Measurements from ENCODE around the gene CENPX. TPM values are rescaled to one million over a fixed set of nuclear protein-coding genes. Genes with fewer than 3 reads are reported as not detected.

The CENPX gene
- total and polyA plus RNA-seq, 2 of the 13 experiments (the other 11 are each of a cell fraction or from before 2014, with no cell fraction given): 92.7 to 170 TPM

DNA sequence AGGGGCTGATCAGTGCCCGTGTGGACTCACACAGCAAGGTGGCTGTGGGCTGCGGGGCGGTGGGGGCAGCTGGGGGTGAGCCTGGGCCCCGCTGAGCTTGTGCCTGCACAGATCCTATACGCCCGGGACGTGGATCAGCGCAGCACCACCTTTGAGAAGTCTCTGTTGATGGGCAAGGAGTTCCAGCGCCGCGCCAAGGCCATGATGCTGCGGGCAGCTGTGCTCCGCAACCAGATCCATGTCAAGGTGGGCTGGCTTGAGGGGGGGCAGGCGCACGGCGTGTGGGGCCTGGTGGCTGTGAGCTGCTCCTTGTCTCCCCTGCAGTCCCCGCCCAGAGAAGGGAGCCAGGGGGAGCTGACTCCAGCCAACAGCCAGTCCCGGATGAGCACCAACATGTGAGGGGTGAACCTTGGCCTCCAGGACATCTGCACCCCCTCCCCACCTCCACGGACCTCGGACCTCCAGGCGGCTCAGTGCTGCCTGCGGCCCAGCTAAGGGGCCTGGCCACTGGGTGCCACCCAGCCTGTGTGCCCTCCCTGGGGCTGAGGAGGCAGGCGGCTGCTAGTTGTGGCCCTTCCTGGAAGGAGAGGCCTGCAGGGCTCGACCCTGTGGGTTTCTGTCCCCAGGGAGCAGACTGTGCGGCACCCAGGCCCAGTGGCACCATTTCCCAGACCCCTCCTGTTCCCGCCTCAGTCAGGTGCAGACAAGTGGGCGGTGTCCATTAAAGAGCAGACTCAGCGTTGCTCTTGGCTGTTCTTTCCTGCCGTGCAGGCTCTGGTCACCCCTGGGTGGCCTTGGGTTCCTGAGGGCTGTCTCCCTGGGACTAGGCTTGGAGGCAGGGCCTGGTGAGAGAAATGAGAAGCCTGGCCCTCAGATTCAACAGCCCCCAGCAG, 34.3 kb upstream of the CENPX start (continued):
- no peak for TF ChIP-seq NFE2 (CRISPR knock-in tag; IDR thresholded peaks at IDR 0.05)
- TF ChIP-seq ZNF567 (CRISPR knock-in tag; IDR thresholded peaks at IDR 0.05; ENCODE audit: borderline replicate concordance): peak; percentile 47; the same call in 1 of the 2 replicates
- TF ChIP-seq BRD4 (CRISPR knock-in tag; IDR thresholded peaks at IDR 0.05): no peak
- no peak; the same call in 1 of the 2 replicates for TF ChIP-seq TOE1 (CRISPR knock-in tag; IDR thresholded peaks at IDR 0.05)
- no peak for TF ChIP-seq BATF2 (CRISPR knock-in tag; IDR thresholded peaks at IDR 0.05)
- no peak; the same call in 1 of the 2 replicates for TF ChIP-seq ZNF703 (CRISPR knock-in tag; IDR thresholded peaks at IDR 0.05; ENCODE audit: borderline replicate concordance)
- TF ChIP-seq ZNF800 (CRISPR knock-in tag; IDR thresholded peaks at IDR 0.05): no peak
- no peak; the same call in 1 of the 2 replicates for TF ChIP-seq ATF7-NPFF (CRISPR knock-in tag; IDR thresholded peaks at IDR 0.05; ENCODE audit: low read depth)
- peak; percentile 58 for TF ChIP-seq PHF8 (CRISPR knock-in tag; IDR thresholded peaks at IDR 0.05)
- TF ChIP-seq ZNF414 (CRISPR knock-in tag; IDR thresholded peaks at IDR 0.05): no peak; the same call in 1 of the 2 replicates
- TF ChIP-seq MEF2D (CRISPR knock-in tag; IDR thresholded peaks at IDR 0.05): peak; percentile 85
- TF ChIP-seq SKI (IDR thresholded peaks at IDR 0.05; ENCODE audit: partially characterized antibody): peak; percentile 6
- peak; percentile 44; the same call in 1 of the 2 replicates for TF ChIP-seq YEATS2 (CRISPR knock-in tag; IDR thresholded peaks at IDR 0.05; ENCODE audit: borderline replicate concordance)
- TF ChIP-seq HHEX (CRISPR knock-in tag; IDR thresholded peaks at IDR 0.05): no peak
- TF ChIP-seq ZNF441 (CRISPR knock-in tag; IDR thresholded peaks at IDR 0.05; ENCODE audit: borderline replicate concordance): peak; percentile 83; the same call in 1 of the 2 replicates
- TF ChIP-seq CENPX (CRISPR knock-in tag; IDR thresholded peaks at IDR 0.05): no peak
- no peak for TF ChIP-seq PRPF4 (IDR thresholded peaks at IDR 0.05; ENCODE audit: low read depth, low read length, poor library complexity, severe bottlenecking)
- peak; percentile 88 for TF ChIP-seq PATZ1 (CRISPR knock-in tag; IDR thresholded peaks at IDR 0.05)
- TF ChIP-seq ZNF557 (CRISPR knock-in tag; IDR thresholded peaks at IDR 0.05): no peak
- peak; percentile 70 for TF ChIP-seq ZNF558 (CRISPR knock-in tag; IDR thresholded peaks at IDR 0.05; ENCODE audit: borderline replicate concordance)
- TF ChIP-seq, protein P1, sequence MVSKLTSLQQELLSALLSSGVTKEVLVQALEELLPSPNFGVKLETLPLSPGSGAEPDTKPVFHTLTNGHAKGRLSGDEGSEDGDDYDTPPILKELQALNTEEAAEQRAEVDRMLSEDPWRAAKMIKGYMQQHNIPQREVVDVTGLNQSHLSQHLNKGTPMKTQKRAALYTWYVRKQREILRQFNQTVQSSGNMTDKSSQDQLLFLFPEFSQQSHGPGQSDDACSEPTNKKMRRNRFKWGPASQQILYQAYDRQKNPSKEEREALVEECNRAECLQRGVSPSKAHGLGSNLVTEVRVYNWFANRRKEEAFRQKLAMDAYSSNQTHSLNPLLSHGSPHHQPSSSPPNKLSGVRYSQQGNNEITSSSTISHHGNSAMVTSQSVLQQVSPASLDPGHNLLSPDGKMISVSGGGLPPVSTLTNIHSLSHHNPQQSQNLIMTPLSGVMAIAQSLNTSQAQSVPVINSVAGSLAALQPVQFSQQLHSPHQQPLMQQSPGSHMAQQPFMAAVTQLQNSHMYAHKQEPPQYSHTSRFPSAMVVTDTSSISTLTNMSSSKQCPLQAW (CRISPR knock-in tag; IDR thresholded peaks at IDR 0.05): peak; percentile 68; the same call in 1 of the 2 replicates
- TF ChIP-seq PRMT3 (CRISPR knock-in tag; IDR thresholded peaks at IDR 0.05; ENCODE audit: borderline replicate concordance, low read depth): no peak

Data from HepG2 (cell line).